C4-2B (cell line): ENCODE data around the gene SSR2.

Source experiments
- H3K27ac ChIP-seq: fragments of 450-650 bp; 2 replicates; pipeline ENCODE4 v1.5.1; 2017
- CTCF ChIP-seq: fragments of 450-650 bp; conservative IDR thresholded peaks from 2 replicates; pipeline ENCODE4 v1.5.1; 2017; ENCODE audit warnings: mild to moderate bottlenecking
- ZFX ChIP-seq: fragments of 450-650 bp; IDR thresholded peaks from 2 replicates; pipeline ENCODE4 v1.6.1; 2017

The SSR2 gene

GRCh38 chr1:155966750-155967149 lies 54.0 kb downstream of the SSR2 start:
- H3K27ac ChIP-seq = no peak overlapping the region
- TF ChIP-seq CTCF (no peak), ZFX (no peak)

GRCh38 chr1:155966135-155966534 lies 54.6 kb downstream of the SSR2 start:
- no peak overlapping the region for H3K27ac ChIP-seq
- TF ChIP-seq ZFX = no peak
- no peak for TF ChIP-seq CTCF

- H3K27ac ChIP-seq = no peak overlapping the region
Observed at GRCh38 chr1:155964193-155964592, 56.6 kb downstream of the SSR2 start.

GRCh38 chr1:155962599-155963211 lies 58.0 kb downstream of the SSR2 start:
- H3K27ac ChIP-seq = no peak overlapping the region
- TF ChIP-seq CTCF (no peak), ZFX (no peak)

More at GRCh38 chr1:155964193-155964592, 56.6 kb downstream of the SSR2 start:
- TF ChIP-seq CTCF (no peak), ZFX (no peak)

- no peak overlapping the region for H3K27ac ChIP-seq
- no peak for TF ChIP-seq ZFX
- TF ChIP-seq CTCF = no peak
Observed at GRCh38 chr1:155961937-155962336, 58.8 kb downstream of the SSR2 start.

- TF ChIP-seq CTCF (no peak), ZFX (no peak)
- H3K27ac ChIP-seq = no peak overlapping the region
Observed at GRCh38 chr1:155960081-155960745, 60.5 kb downstream of the SSR2 start.
